Cardiac fibroblast (primary cell): ENCODE measurements around the gene OR51L1.
A peak's percentile ranks its signal among the peaks of the same experiment; 100 is the strongest.

ENCODE experiments used
- DNase-seq, 2 donors: peaks; one replicate each; pipeline versions ENCODE4 v3.0.0 to v3.0.0-alpha.2; 2010; ENCODE audit warnings: low read depth in 2 of 2
- H3K4me3 ChIP-seq, 2 donors: replicated peaks in 1 of 2; 1 replicate in 1 of 2; 2 replicates in 1 of 2; pipeline ENCODE4 v1.5.1; 2011; ENCODE audit warnings: low read depth in 2 of 2, low read length in 2 of 2, mild to moderate bottlenecking in 2 of 2, moderate library complexity in 1 of 2
- CTCF ChIP-seq: IDR thresholded peaks from one replicate; pipeline ENCODE4 v1.5.1; 2011; ENCODE audit warnings: low read depth, mild to moderate bottlenecking, low read length, inconsistent platforms

OR51L1 gene

GRCh38 chr11:4979036-4979435 is 15.6 kb upstream of the OR51L1 start:
- DNase-seq, result peak in 1 of 2 donors; percentile 8
- H3K4me3 ChIP-seq, result no peak overlapping the region
- TF ChIP-seq CTCF, result no peak

- no peak for DNase-seq
- no peak for TF ChIP-seq CTCF
- H3K4me3 ChIP-seq, result no peak overlapping the region
These were observed 12.0 kb upstream of the OR51L1 start for GRCh38 chr11:4982678-4983077.

GRCh38 chr11:4983841-4984240 is 10.8 kb upstream of the OR51L1 start:
- no peak overlapping the region for H3K4me3 ChIP-seq

GRCh38 chr11:4991060-4991459 is 3.6 kb upstream of the OR51L1 start:
- H3K4me3 ChIP-seq, result no peak overlapping the region
- TF ChIP-seq CTCF, result peak; percentile 37
- peak; percentile 21 to 33 for DNase-seq

More at GRCh38 chr11:4983841-4984240, 10.8 kb upstream of the OR51L1 start:
- DNase-seq, result no peak
- no peak for TF ChIP-seq CTCF

GRCh38 chr11:5004424-5005274 is 10.0 kb downstream of the OR51L1 start:
- peak; percentile 78 for DNase-seq
- H3K4me3 ChIP-seq, result no peak overlapping the region
- TF ChIP-seq CTCF, result peak; percentile 62

GRCh38 chr11:5007561-5007960 is 12.9 kb downstream of the OR51L1 start:
- DNase-seq, result peak in 1 of 2 donors; percentile 17
- no peak for TF ChIP-seq CTCF
- H3K4me3 ChIP-seq, result no peak overlapping the region
